Trophoblast cell (in vitro differentiated cells and primary cell): Measurements from ENCODE around the gene LMOD2.
A peak's percentile ranks its signal among the peaks of the same experiment; 100 is the strongest.

Experiments
- DNase-seq, 2 donors: peaks; one replicate each; pipeline ENCODE4 v3.0.0-alpha.2; 2016
- H2AFZ ChIP-seq: 2 replicates; pipeline ENCODE4 v1.6.1; 2013; ENCODE audit warnings: low read length, moderate library complexity, mild to moderate bottlenecking; ENCODE audit not compliant: insufficient read depth, poor library complexity
- H2AK5ac ChIP-seq: 2 replicates; pipeline ENCODE4 v1.6.1; 2013; ENCODE audit warnings: mild to moderate bottlenecking, low read length
- H2BK120ac ChIP-seq: 2 replicates; pipeline ENCODE4 v1.6.1; 2013; ENCODE audit warnings: low read length, mild to moderate bottlenecking, moderate library complexity; ENCODE audit not compliant: insufficient read depth, poor library complexity
- H2BK12ac ChIP-seq: 2 replicates; pipeline ENCODE4 v1.6.1; 2013; ENCODE audit warnings: mild to moderate bottlenecking, low read length, moderate library complexity
- H2BK5ac ChIP-seq: 2 replicates; pipeline ENCODE4 v1.6.1; 2013; ENCODE audit warnings: low read length, low read depth, moderate library complexity, mild to moderate bottlenecking; ENCODE audit not compliant: poor library complexity
- H3K14ac ChIP-seq: 2 replicates; pipeline ENCODE4 v1.6.1; 2013; ENCODE audit warnings: mild to moderate bottlenecking, low read length
- H3K18ac ChIP-seq: 2 replicates; pipeline ENCODE4 v1.6.1; 2013; ENCODE audit warnings: mild to moderate bottlenecking, low read length
- H3K23ac ChIP-seq: 2 replicates; pipeline ENCODE4 v1.6.1; 2013; ENCODE audit warnings: low read length
- H3K27ac ChIP-seq: 2 replicates; pipeline ENCODE4 v1.5.1; 2013; ENCODE audit warnings: low read depth, mild to moderate bottlenecking, inconsistent platforms, low read length, moderate library complexity
- H3K27me3 ChIP-seq: 2 replicates; pipeline ENCODE4 v1.6.1; 2013; ENCODE audit warnings: inconsistent platforms, mild to moderate bottlenecking, low read length, moderate library complexity; ENCODE audit not compliant: insufficient read depth
- H3K36me3 ChIP-seq, 2 experiments: 1 replicate in 1 of 2; 2 replicates in 1 of 2; pipeline ENCODE4 v1.6.1; 2013; ENCODE audit warnings: low read length in 2 of 2, mild to moderate bottlenecking in 2 of 2, moderate library complexity in 1 of 2; ENCODE audit not compliant: insufficient read depth in 2 of 2, control insufficient read depth in 1 of 2
- H3K4ac ChIP-seq: 2 replicates; pipeline ENCODE4 v1.6.1; 2013; ENCODE audit warnings: low read depth, mild to moderate bottlenecking, low read length, moderate library complexity
- H3K4me1 ChIP-seq, 2 experiments: 1 replicate in 1 of 2; 2 replicates in 1 of 2; pipeline ENCODE4 v1.6.1; 2013; ENCODE audit warnings: low read length in 2 of 2, mild to moderate bottlenecking in 2 of 2, moderate library complexity in 1 of 2; ENCODE audit not compliant: insufficient read depth in 2 of 2, control insufficient read depth in 1 of 2
- H3K4me2 ChIP-seq: 2 replicates; pipeline ENCODE4 v1.6.1; 2013; ENCODE audit warnings: inconsistent platforms, mild to moderate bottlenecking, low read length, moderate library complexity
- H3K4me3 ChIP-seq: 2 replicates; pipeline ENCODE4 v1.5.1; 2013; ENCODE audit warnings: mild to moderate bottlenecking, low read depth, low read length, inconsistent platforms
- H3K79me1 ChIP-seq: one replicate; pipeline ENCODE4 v1.6.1; 2013; ENCODE audit warnings: low read length
- H3K79me2 ChIP-seq: 2 replicates; pipeline ENCODE4 v1.6.1; 2013; ENCODE audit warnings: low read length, mild to moderate bottlenecking; ENCODE audit not compliant: control insufficient read depth, insufficient read depth, poor library complexity
- H3K9ac ChIP-seq: 2 replicates; pipeline ENCODE4 v1.6.1; 2013; ENCODE audit warnings: mild to moderate bottlenecking, low read length
- H3K9me3 ChIP-seq: 2 replicates; pipeline ENCODE4 v1.6.1; 2013; ENCODE audit warnings: low read depth, mild to moderate bottlenecking, control low read depth, inconsistent platforms, low read length; ENCODE audit not compliant: insufficient read depth
- H4K12ac ChIP-seq: 2 replicates; pipeline ENCODE4 v1.6.1; 2013; ENCODE audit warnings: low read depth, mild to moderate bottlenecking, low read length, moderate library complexity
- H4K8ac ChIP-seq: 2 replicates; pipeline ENCODE4 v1.6.1; 2013; ENCODE audit warnings: low read depth, mild to moderate bottlenecking, low read length, moderate library complexity
- H4K91ac ChIP-seq: one replicate; pipeline ENCODE4 v1.6.1; 2013; ENCODE audit warnings: low read depth, mild to moderate bottlenecking, low read length, moderate library complexity
- WGBS: extraction: QIAGEN DNeasy Blood & Tissue Kit; methylation state at CpG from one replicate; pipeline ENCODE4 v1.1.7; 2013; ENCODE audit warnings: missing lambda C conversion rate; ENCODE audit not compliant: insufficient read length, insufficient coverage; ENCODE audit errors: extremely low coverage; 5-methylcytosine and 5-hydroxymethylcytosine counted together

Gene LMOD2

GRCh38 chr7:123680580-123680979 lies 24.9 kb downstream of the LMOD2 start:
- no CpG with 5 or more reads among the region's 3 CpGs for WGBS
- Histone ChIP-seq H3K23ac (no peak overlapping the region), H3K4me3 (no peak overlapping the region), H3K4ac (no peak overlapping the region), H2BK5ac (no peak overlapping the region), H3K79me1 (peaks cover 2% of the 10 kb centered on the region), H2BK12ac (no peak overlapping the region), H2BK120ac (no peak overlapping the region), H3K36me3 (no peaks in the 10 kb centered on the region), H2AK5ac (no peak overlapping the region), H3K4me2 (no peak overlapping the region), H2AFZ (no peak overlapping the region), H3K9ac (no peak overlapping the region), H3K9me3 (no peaks in the 10 kb centered on the region), H3K27ac (no peak overlapping the region), H3K18ac (no peak overlapping the region), H3K27me3 (no peaks in the 10 kb centered on the region), H4K8ac (no peak overlapping the region), H3K14ac (no peak overlapping the region), H4K91ac (no peak overlapping the region), H3K79me2 (no peaks in the 10 kb centered on the region), H3K4me1 (peaks cover 0 to 2% of the 10 kb centered on the region in 2 experiments), H4K12ac (no peak overlapping the region)
- DNase-seq, result no peak

DNA sequence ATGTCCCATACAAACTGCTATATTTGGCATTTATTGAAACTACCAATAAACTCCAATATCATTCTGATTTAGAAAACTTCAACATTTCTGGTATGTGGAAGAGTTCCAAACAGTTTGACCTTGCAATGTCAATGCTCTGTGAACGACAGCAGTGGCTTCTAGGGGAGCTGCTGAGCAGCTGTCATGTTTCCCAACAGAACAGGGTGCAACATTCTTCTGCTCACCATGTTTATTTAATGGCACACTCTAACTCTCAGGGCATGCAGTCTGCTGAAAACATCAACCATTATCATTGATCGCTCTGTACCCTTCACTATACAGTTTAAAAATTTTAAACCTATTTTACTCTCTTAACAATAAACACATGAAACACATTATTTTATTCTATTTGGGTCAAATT lies 25.9 kb downstream of the LMOD2 start:
- Histone ChIP-seq H3K9ac (no peak overlapping the region), H3K27ac (no peak overlapping the region), H3K23ac (no peak overlapping the region), H3K4me2 (no peak overlapping the region), H3K18ac (no peak overlapping the region), H3K4ac (no peak overlapping the region), H3K14ac (no peak overlapping the region), H4K12ac (no peak overlapping the region), H3K4me3 (no peak overlapping the region), H2AFZ (no peak overlapping the region), H2BK12ac (no peak overlapping the region), H3K36me3 (no peaks in the 10 kb centered on the region), H3K79me2 (no peaks in the 10 kb centered on the region), H4K8ac (no peak overlapping the region), H4K91ac (no peak overlapping the region), H2BK120ac (no peak overlapping the region), H3K4me1 (peaks cover 0 to 2% of the 10 kb centered on the region in 2 experiments), H3K9me3 (no peaks in the 10 kb centered on the region), H3K27me3 (no peaks in the 10 kb centered on the region), H3K79me1 (no peaks in the 10 kb centered on the region), H2BK5ac (no peak overlapping the region), H2AK5ac (no peak overlapping the region)
- no peak for DNase-seq
- WGBS, result 100% methylated on average over 1 of the region's 2 CpGs

GRCh38 chr7:123682690-123683089 lies 27.0 kb downstream of the LMOD2 start:
- no peak overlapping the region for H4K12ac ChIP-seq
- H3K36me3 ChIP-seq, result no peaks in the 10 kb centered on the region
- no peaks in the 10 kb centered on the region for H3K79me1 ChIP-seq
- H3K9me3 ChIP-seq, result no peaks in the 10 kb centered on the region
- no peak overlapping the region for H2BK5ac ChIP-seq
- H3K4me1 ChIP-seq, result peaks cover 0 to 2% of the 10 kb centered on the region in 2 experiments
- H3K4me3 ChIP-seq, result no peak overlapping the region
- no peak overlapping the region for H3K9ac ChIP-seq
- H2BK12ac ChIP-seq, result no peak overlapping the region
- no peak overlapping the region for H3K23ac ChIP-seq
- DNase-seq, result peak; percentile 64 to 91
- no peak overlapping the region for H4K8ac ChIP-seq
- H2AFZ ChIP-seq, result no peak overlapping the region
- no peak overlapping the region for H3K27ac ChIP-seq
- H2AK5ac ChIP-seq, result no peak overlapping the region
- H2BK120ac ChIP-seq, result no peak overlapping the region
- H4K91ac ChIP-seq, result no peak overlapping the region
- no peak overlapping the region for H3K4me2 ChIP-seq
- no peak overlapping the region for H3K18ac ChIP-seq
- WGBS, result no CpG with 5 or more reads among the region's 1 CpG
- no peaks in the 10 kb centered on the region for H3K27me3 ChIP-seq
- no peak overlapping the region for H3K4ac ChIP-seq
- H3K79me2 ChIP-seq, result no peaks in the 10 kb centered on the region
- H3K14ac ChIP-seq, result no peak overlapping the region

DNA sequence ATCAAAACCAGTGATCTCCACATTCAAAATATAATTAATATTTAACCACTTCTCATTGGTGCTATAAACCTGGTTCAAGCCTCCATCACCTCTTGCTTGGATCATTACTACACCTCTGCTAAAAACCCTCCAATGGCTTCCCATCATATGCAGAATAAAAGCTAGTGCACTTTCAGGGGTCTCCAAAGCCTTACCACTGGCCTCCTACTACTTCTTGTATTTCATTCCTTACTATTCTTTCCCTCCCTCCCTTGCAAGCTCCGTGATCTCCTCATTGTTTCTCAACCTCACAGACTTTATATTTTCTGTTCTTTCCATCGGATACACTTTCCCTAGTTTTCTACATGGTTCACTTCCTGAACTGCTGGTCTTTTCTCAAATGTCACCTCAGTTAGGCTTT lies 31.5 kb downstream of the LMOD2 start:
- Histone ChIP-seq H3K4ac (no peak overlapping the region), H3K79me1 (no peaks in the 10 kb centered on the region), H3K27me3 (no peaks in the 10 kb centered on the region), H3K18ac (no peak overlapping the region), H4K91ac (no peak overlapping the region), H2AK5ac (no peak overlapping the region), H2AFZ (no peak overlapping the region), H3K9ac (no peak overlapping the region), H3K14ac (no peak overlapping the region), H3K4me1 (no peaks in the 10 kb centered on the region), H3K23ac (no peak overlapping the region), H4K12ac (no peak overlapping the region), H3K79me2 (no peaks in the 10 kb centered on the region), H4K8ac (no peak overlapping the region), H2BK12ac (no peak overlapping the region), H3K4me3 (no peak overlapping the region), H3K9me3 (no peaks in the 10 kb centered on the region), H2BK5ac (no peak overlapping the region), H3K36me3 (peaks cover 0 to 3% of the 10 kb centered on the region in 2 experiments), H3K4me2 (no peak overlapping the region), H2BK120ac (no peak overlapping the region), H3K27ac (no peak overlapping the region)
- DNase-seq, result no peak
- no CpG with 5 or more reads among the region's 2 CpGs for WGBS
